A549 treated with dexamethasone at 1 μM for 4 hours (cell line): ENCODE data around the gene HLTF. TPM values are rescaled to one million over a fixed set of nuclear protein-coding genes. Genes with fewer than 3 reads are reported as not detected.

Experiments
- total RNA-seq: library from RNA; stranded (reverse); fragments of 200-300 nt; extraction: Qiagen RNA extraction; gene quantifications from 5 replicates; pipeline ENCODE4 v1.2.3, GENCODE V29; 2022

HLTF gene
- 13.0 to 19.4 TPM (median 17.3 TPM) in 5 replicates for total RNA-seq

GRCh38 chr3:149086232-149086988 lies at the start of gene HLTF:
HLTF (minus strand) TSS chr3:149086533; CDS start chr3:149086336, 197 bp downstream.

GRCh38 chr3:149129326-149130205 lies 43.2 kb upstream of the HLTF start, which contains the start of gene HPS3:
HPS3 (plus strand) TSS chr3:149129638; CDS start chr3:149129724, 86 bp downstream.

GRCh38 chr3:148991219-148992026 lies 94.9 kb downstream of the HLTF start, which contains the start of gene GYG1:
GYG1 (plus strand) TSS chr3:148991540; CDS start chr3:148991641, 101 bp downstream.

Other genes starting within 250 kb of the HLTF start
- not detected in 5 replicates for gene CPA3, start 221.2 kb downstream of the HLTF start, total RNA-seq
- 29.8 to 36.3 TPM (median 32.3 TPM) in 5 replicates for gene GYG1, start 95.0 kb downstream of the HLTF start, total RNA-seq
- gene HPS3, start 43.1 kb upstream of the HLTF start, total RNA-seq = 29.7 to 36.5 TPM (median 35.9 TPM) in 5 replicates
- gene CP, start 135.3 kb upstream of the HLTF start, total RNA-seq = 4.7 to 8.1 TPM (median 5.9 TPM) in 5 replicates
- gene TM4SF18, start 247.1 kb upstream of the HLTF start, total RNA-seq = 30.9 to 38.2 TPM (median 33.6 TPM) in 5 replicates